ENCODE results near the gene CEACAM16. TPM values are rescaled to one million over a fixed set of nuclear protein-coding genes. Genes with fewer than 3 reads are reported as not detected.
A peak's percentile ranks its signal among the peaks of the same experiment; 100 is the strongest.
"Not testable (repeated sequence)": the region's sequence is repeated elsewhere in the genome, so short reads cannot be mapped to it uniquely, and the experiment has no call there.

Gene CEACAM16
- total RNA-seq, 1 donor from 2014 or later = not detected

GRCh38 chr19:44708940-44709339 lies 10.0 kb downstream of the CEACAM16 start:
- DNase-seq (ENCODE audit: low spot score) = no peak
- TF ChIP-seq, protein P1, sequence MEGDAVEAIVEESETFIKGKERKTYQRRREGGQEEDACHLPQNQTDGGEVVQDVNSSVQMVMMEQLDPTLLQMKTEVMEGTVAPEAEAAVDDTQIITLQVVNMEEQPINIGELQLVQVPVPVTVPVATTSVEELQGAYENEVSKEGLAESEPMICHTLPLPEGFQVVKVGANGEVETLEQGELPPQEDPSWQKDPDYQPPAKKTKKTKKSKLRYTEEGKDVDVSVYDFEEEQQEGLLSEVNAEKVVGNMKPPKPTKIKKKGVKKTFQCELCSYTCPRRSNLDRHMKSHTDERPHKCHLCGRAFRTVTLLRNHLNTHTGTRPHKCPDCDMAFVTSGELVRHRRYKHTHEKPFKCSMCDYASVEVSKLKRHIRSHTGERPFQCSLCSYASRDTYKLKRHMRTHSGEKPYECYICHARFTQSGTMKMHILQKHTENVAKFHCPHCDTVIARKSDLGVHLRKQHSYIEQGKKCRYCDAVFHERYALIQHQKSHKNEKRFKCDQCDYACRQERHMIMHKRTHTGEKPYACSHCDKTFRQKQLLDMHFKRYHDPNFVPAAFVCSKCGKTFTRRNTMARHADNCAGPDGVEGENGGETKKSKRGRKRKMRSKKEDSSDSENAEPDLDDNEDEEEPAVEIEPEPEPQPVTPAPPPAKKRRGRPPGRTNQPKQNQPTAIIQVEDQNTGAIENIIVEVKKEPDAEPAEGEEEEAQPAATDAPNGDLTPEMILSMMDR (IDR thresholded peaks at IDR 0.05; ENCODE audit: unreplicated experiment) = no peak
- no peaks in the 10 kb centered on the region for H3K36me3 Mint-ChIP-seq (ENCODE audit: low read depth, unreplicated experiment)
- no peaks in the 10 kb centered on the region for H3K9me3 Mint-ChIP-seq (ENCODE audit: unreplicated experiment)
- peaks cover 9% of the 10 kb centered on the region for H3K4me1 Mint-ChIP-seq (ENCODE audit: unreplicated experiment)
- peaks cover 2% of the 10 kb centered on the region for H3K27me3 Mint-ChIP-seq (ENCODE audit: unreplicated experiment)
- no peak overlapping the region for H3K27ac Mint-ChIP-seq (ENCODE audit: unreplicated experiment)
- H3K4me3 Mint-ChIP-seq (ENCODE audit: unreplicated experiment) = no peak overlapping the region

DNA sequence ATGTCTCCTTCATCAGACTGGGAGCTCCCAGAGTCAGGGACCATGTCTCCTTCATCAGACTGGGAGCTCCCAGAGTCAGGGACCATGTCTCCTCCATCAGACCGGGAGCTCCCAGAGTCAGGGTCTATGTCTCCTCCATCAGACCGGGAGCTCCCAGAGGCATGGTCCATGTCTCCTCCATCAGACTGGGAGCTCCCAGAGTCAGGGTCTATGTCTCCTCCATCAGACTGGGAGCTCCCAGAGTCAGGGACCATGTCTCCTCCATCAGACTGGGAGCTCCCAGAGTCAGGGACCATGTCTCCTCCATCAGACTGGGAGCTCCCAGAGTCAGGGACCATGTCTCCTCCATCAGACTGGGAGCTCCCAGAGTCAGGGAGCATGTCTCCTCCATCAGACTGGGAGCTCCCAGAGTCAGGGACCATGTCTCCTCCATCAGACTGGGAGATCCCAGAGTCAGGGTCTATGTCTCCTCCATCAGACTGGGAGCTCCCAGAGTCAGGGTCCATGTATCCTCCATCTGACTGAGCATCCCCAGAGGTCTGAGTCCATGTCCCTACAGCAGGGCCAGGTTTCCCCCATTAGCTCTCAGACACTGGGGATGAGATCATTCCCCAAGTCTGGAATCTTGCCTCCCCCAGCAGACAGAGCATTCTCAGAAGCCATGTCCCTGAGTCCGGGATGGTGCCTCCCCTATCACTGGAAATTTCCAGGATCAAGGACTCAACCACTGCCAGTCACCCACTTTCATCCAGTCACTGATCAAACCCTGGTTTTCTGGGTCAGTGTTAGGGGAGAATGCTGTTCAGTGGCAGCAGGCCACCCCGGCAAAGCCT lies 10.7 kb downstream of the CEACAM16 start:
- not testable (repeated sequence) for H3K27ac Mint-ChIP-seq (ENCODE audit: unreplicated experiment); DNase-seq (ENCODE audit: low spot score); H3K36me3 Mint-ChIP-seq (ENCODE audit: low read depth, unreplicated experiment); H3K27me3 Mint-ChIP-seq (ENCODE audit: unreplicated experiment); H3K9me3 Mint-ChIP-seq (ENCODE audit: unreplicated experiment); H3K4me1 Mint-ChIP-seq (ENCODE audit: unreplicated experiment)
- H3K4me3 Mint-ChIP-seq (ENCODE audit: unreplicated experiment) = peak overlapping the region; percentile 31

GRCh38 chr19:44710483-44710882 lies 11.5 kb downstream of the CEACAM16 start:
- no peak overlapping the region for H3K4me3 Mint-ChIP-seq (ENCODE audit: unreplicated experiment)
- peaks cover 6% of the 10 kb centered on the region for H3K36me3 Mint-ChIP-seq (ENCODE audit: low read depth, unreplicated experiment)
- H3K4me1 Mint-ChIP-seq (ENCODE audit: unreplicated experiment) = peaks cover 9% of the 10 kb centered on the region
- peaks cover 2% of the 10 kb centered on the region for H3K27me3 Mint-ChIP-seq (ENCODE audit: unreplicated experiment)
- TF ChIP-seq, protein P1 (IDR thresholded peaks at IDR 0.05; ENCODE audit: unreplicated experiment) = no peak
- no peaks in the 10 kb centered on the region for H3K9me3 Mint-ChIP-seq (ENCODE audit: unreplicated experiment)
- DNase-seq (ENCODE audit: low spot score) = no peak
- no peak overlapping the region for H3K27ac Mint-ChIP-seq (ENCODE audit: unreplicated experiment)

DNA sequence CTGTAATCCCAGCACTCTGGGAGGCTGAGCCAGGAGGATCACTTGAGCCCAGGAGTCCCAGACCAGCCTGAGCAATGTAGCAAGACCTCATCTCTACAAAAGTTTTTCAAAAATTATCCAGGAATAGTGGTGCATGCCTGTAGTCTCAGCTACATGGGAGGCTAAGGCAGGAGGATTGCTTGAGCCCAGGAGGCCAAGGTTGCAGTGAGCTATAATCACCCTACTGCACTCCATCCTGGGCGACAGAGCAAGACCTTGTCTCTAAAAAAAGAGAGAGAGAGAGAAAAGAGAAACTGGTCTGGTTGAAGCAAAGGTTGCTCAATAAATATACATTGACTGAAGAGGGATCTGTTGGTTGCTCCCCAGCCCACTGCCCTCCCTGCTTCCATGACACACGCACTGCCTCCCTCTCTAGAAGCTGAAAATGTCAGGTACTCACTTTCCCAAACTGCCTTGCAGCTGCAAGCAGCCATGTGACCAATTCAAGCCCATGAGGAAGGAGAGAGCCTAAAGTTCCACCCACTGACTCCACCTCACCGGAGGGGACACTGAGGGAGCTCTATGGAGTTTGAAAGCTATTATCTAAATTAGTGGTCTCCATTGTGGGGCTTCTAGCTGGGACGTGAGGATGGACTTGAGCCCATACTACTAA lies 14.0 kb downstream of the CEACAM16 start:
- Mint-ChIP-seq H3K27me3 (ENCODE audit: unreplicated experiment) (no peaks in the 10 kb centered on the region), H3K9me3 (ENCODE audit: unreplicated experiment) (no peaks in the 10 kb centered on the region), H3K4me1 (ENCODE audit: unreplicated experiment) (peaks cover 12% of the 10 kb centered on the region), H3K4me3 (ENCODE audit: unreplicated experiment) (no peak overlapping the region), H3K36me3 (ENCODE audit: low read depth, unreplicated experiment) (peaks cover 9% of the 10 kb centered on the region), H3K27ac (ENCODE audit: unreplicated experiment) (no peak overlapping the region)
- no peak for DNase-seq (ENCODE audit: low spot score)
- TF ChIP-seq, protein P1 (IDR thresholded peaks at IDR 0.05; ENCODE audit: unreplicated experiment) = no peak

DNA sequence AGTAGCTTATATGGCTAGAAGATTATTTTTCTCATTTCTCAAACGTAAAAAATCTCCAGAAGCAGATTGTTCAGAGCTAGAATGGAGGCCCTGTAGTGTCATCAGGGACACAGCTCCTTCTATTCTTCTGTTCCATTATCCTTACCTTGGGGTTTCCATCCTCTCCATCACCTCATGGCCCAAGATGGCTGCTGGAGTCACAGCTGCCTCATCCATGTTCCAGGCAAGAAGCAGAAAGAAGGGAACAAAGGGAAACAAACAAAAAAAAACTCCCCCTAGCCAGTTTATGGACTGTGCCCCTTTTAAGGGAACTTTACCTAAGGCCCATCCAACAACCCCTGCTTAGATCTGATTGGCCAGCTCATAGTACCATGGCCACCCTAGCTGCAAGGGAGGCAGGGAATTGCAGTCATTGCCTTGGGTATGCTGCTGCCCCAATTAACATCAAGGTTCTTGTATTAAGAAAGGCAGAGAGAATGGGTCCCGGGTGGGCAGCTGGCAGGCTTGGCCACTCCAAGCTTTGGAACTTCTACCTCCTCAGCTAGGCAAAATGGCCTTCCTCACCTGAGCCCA lies 15.7 kb downstream of the CEACAM16 start:
- Mint-ChIP-seq H3K27ac (ENCODE audit: unreplicated experiment) (no peak overlapping the region), H3K4me1 (ENCODE audit: unreplicated experiment) (peaks cover 18% of the 10 kb centered on the region), H3K9me3 (ENCODE audit: unreplicated experiment) (no peaks in the 10 kb centered on the region), H3K4me3 (ENCODE audit: unreplicated experiment) (no peak overlapping the region), H3K36me3 (ENCODE audit: low read depth, unreplicated experiment) (peaks cover 9% of the 10 kb centered on the region), H3K27me3 (ENCODE audit: unreplicated experiment) (peaks cover 2% of the 10 kb centered on the region)
- no peak for DNase-seq (ENCODE audit: low spot score)
- TF ChIP-seq, protein P1 (IDR thresholded peaks at IDR 0.05; ENCODE audit: unreplicated experiment) = no peak

Measured in endothelial cell (in vitro differentiated cells).